ENCODE data around the gene PSENEN. TPM values are rescaled to one million over a fixed set of nuclear protein-coding genes. Genes with fewer than 3 reads are reported as not detected.

Gene PSENEN
- polyA plus RNA-seq, 2 of the 4 experiments (the other 2 are of a cell fraction): 111 to 191 TPM

DNA sequence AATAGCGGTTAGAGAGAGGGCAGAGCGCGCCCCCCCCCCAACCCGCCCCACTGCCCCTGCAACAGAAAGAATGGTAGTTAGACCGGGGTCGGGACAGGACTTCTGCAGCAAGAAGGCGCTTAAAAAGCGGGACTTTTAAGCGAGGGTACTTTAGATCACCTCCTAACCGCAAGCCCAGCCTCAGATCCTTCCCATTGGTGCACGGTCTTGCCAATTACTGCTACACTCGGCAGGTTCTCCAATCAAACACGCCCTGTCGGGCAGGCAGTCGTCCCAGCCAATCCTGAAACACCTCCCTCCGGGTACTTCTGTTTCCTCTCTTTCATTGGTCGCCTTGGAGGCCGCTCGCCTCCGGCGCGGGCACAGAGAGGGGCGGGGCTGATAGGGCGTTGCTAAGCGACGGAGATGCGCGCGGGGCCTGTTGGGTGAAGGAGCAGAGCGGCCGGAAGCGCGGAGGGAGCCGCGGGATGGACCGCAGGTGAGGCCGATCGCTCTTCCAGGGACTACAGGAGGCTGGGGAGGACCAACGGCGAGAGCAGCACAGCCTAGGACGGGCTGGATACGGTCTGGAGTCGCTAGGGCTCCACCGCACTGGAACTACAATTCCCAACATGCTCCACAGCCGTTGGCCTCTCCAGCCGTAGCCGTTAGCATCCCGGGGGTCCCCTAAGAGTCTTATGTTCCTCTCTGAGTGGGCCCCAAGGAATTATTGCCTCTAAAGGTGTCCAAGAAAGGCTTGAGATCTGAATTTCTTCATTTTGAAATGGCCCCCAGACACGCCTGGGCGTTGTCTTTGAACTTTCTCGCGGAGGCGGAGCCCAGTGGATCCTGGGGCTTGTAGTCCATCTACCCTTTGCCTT, 12.5 kb downstream of the PSENEN start, which contains the start of gene PROSER3 (continued):
- TF ChIP-seq ZFP36 (IDR thresholded peaks at IDR 0.05; ENCODE audit: borderline replicate concordance, partially characterized antibody) (no peak), ZSCAN20 (CRISPR knock-in tag; IDR thresholded peaks at IDR 0.05) (no peak), JUNB (IDR thresholded peaks at IDR 0.05) (no peak), SREBF2 (IDR thresholded peaks at IDR 0.05) (peak; percentile 35; the same call in 1 of the 2 replicates), CBX8 (IDR thresholded peaks at IDR 0.05) (no peak), KDM1A (IDR thresholded peaks at IDR 0.05; ENCODE audit: low read depth) (no peak)
- TF ChIP-seq, protein P1, sequence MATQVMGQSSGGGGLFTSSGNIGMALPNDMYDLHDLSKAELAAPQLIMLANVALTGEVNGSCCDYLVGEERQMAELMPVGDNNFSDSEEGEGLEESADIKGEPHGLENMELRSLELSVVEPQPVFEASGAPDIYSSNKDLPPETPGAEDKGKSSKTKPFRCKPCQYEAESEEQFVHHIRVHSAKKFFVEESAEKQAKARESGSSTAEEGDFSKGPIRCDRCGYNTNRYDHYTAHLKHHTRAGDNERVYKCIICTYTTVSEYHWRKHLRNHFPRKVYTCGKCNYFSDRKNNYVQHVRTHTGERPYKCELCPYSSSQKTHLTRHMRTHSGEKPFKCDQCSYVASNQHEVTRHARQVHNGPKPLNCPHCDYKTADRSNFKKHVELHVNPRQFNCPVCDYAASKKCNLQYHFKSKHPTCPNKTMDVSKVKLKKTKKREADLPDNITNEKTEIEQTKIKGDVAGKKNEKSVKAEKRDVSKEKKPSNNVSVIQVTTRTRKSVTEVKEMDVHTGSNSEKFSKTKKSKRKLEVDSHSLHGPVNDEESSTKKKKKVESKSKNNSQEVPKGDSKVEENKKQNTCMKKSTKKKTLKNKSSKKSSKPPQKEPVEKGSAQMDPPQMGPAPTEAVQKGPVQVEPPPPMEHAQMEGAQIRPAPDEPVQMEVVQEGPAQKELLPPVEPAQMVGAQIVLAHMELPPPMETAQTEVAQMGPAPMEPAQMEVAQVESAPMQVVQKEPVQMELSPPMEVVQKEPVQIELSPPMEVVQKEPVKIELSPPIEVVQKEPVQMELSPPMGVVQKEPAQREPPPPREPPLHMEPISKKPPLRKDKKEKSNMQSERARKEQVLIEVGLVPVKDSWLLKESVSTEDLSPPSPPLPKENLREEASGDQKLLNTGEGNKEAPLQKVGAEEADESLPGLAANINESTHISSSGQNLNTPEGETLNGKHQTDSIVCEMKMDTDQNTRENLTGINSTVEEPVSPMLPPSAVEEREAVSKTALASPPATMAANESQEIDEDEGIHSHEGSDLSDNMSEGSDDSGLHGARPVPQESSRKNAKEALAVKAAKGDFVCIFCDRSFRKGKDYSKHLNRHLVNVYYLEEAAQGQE (IDR thresholded peaks at IDR 0.05): no peak; the same call in 1 of the 2 replicates

DNA sequence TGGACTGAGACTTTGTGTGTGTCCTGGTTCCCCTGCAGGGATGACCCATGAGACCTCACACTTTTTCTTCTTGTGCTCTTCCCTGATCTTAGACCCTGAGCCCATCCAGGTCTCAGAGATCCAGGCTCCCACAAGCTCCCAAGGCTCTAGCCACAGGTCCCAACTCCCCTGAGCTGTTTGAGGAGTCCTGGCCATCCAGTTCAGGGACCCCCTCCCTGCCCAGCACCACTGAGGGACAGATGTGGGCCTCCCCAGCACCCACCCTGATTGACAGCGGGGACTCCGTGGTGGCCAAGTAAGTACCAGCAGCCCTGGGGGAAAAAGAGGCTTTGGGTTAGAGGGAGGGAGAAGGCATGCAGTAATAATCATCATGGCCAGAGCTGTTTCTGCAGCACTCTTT, 14.2 kb downstream of the PSENEN start:
- ChIA-PET CTCF (interaction anchor here (1.0 to 2.4 kb wide), 5 partner anchors 14 to 173 kb away, joined by 3 to 8 read pairs (median 3); no protein-coding TSS in a partner anchor), POLR2A (no interaction called here)
- Histone ChIP-seq H3K4me3 (no peak overlapping the region), H3K4me1 (peaks cover 25% of the 10 kb centered on the region), H3K27ac (no peak overlapping the region), H3K9me3 (no peaks in the 10 kb centered on the region), H3K4me2 (peak overlapping the region; percentile 86; the same call in 1 of the 3 replicates)
- FAIRE-seq (no peak), ATAC-seq (no peak), DNase-seq (ENCODE audit: low read depth in 1 of 2, low spot score in 1 of 2) (no peak)
- WGBS (ENCODE audit: missing lambda C conversion rate): 97% methylated on average over 2 of the region's 2 CpGs
- TF ChIP-seq BHLHE40 (IDR thresholded peaks at IDR 0.05; ENCODE audit: low read depth, low read length) (no peak), ZNF302 (CRISPR knock-in tag; IDR thresholded peaks at IDR 0.05) (no peak)
- TF ChIP-seq, protein P2, sequence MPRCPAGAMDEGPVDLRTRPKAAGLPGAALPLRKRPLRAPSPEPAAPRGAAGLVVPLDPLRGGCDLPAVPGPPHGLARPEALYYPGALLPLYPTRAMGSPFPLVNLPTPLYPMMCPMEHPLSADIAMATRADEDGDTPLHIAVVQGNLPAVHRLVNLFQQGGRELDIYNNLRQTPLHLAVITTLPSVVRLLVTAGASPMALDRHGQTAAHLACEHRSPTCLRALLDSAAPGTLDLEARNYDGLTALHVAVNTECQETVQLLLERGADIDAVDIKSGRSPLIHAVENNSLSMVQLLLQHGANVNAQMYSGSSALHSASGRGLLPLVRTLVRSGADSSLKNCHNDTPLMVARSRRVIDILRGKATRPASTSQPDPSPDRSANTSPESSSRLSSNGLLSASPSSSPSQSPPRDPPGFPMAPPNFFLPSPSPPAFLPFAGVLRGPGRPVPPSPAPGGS (IDR thresholded peaks at IDR 0.05): no peak
- TF ChIP-seq, protein P3, sequence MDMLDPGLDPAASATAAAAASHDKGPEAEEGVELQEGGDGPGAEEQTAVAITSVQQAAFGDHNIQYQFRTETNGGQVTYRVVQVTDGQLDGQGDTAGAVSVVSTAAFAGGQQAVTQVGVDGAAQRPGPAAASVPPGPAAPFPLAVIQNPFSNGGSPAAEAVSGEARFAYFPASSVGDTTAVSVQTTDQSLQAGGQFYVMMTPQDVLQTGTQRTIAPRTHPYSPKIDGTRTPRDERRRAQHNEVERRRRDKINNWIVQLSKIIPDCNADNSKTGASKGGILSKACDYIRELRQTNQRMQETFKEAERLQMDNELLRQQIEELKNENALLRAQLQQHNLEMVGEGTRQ (IDR thresholded peaks at IDR 0.05): no peak

DNA sequence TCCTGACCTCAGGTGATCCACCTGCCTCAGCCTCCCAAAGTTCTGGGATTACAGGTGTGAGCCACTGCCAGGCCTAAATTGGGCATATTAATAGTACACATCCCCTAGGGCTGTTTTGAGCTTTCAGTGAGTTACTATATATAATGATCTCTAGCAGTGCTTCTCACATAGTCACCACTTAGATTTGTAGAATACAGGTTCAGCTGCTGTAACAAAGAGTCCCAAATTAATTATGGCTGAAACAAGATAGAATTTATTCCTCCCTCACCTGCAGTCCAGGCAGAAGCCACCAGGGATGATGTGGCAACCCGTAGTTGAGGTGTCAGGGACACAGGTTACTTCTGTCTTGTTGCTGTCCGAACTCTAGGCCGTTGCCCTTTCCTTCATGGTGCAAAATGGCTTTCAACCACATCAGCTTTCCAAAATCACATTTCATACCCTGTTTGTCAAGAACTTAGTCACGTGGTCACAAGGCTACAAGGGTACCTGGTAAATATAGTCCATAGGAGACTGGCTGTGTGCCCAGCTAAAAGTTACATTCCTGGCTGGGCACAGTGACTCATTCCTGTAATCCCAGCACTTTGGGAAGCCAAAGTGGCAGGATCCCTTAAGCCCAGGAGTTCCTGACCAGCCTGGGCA, 15.4 kb downstream of the PSENEN start:
- no peak overlapping the region for H3K4me3 ChIP-seq
- peak in 1 of 2 experiments; percentile 47 for DNase-seq (ENCODE audit: low read depth in 1 of 2, low spot score in 1 of 2)
- ATAC-seq: no peak

More for the DNA sequence above, 15.4 kb downstream of the PSENEN start:
- Histone ChIP-seq H3K4me2 (no peak overlapping the region), H3K9me3 (no peaks in the 10 kb centered on the region), H3K27ac (no peak overlapping the region), H3K4me1 (peaks cover 27% of the 10 kb centered on the region)
- no peak for FAIRE-seq
- 83% methylated on average over 4 of the region's 4 CpGs for WGBS (ENCODE audit: missing lambda C conversion rate)
- POLR2A ChIA-PET: interaction anchor here (0.5 to 0.9 kb wide), 2 partner anchors 13 kb away, joined by 3 read pairs; partner anchors contain the start of gene LIN37
- no peak for TF ChIP-seq KDM1A (IDR thresholded peaks at IDR 0.05; ENCODE audit: low read depth)
- TF ChIP-seq FOSL2 (IDR thresholded peaks at IDR 0.05): 0 out of 2 replicates have a peak, but pooled peaks have one; percentile 14
- peak; percentile 40; the same call in 1 of the 2 replicates for TF ChIP-seq FOSL2 (CRISPR knock-in tag; IDR thresholded peaks at IDR 0.05)
- TF ChIP-seq, protein P3 (IDR thresholded peaks at IDR 0.05): peak; percentile 66
- TF ChIP-seq, protein P1 (IDR thresholded peaks at IDR 0.05): no peak
- CTCF ChIA-PET: interaction anchor here (1.0 to 2.4 kb wide), 6 partner anchors 13 to 168 kb away, joined by 3 to 8 read pairs (median 4); no protein-coding TSS in a partner anchor

Measured in A549 (cell line).